WI38 (cell line): ENCODE data around the gene FAM9C.

Source experiments
- H3K4me3 ChIP-seq: 2 replicates; pipeline ENCODE4 v1.5.1; 2011; ENCODE audit warnings: low read depth, mild to moderate bottlenecking, control low read depth, low read length
- CTCF ChIP-seq: IDR thresholded peaks from 2 replicates; pipeline ENCODE4 v1.5.1; 2012; ENCODE audit warnings: low read depth, mild to moderate bottlenecking, control low read depth, low read length

Gene FAM9C

GRCh38 chrX:13015536-13016236 lies 28.7 kb downstream of the FAM9C start:
- TF ChIP-seq CTCF, result no peak
- H3K4me3 ChIP-seq, result no peak overlapping the region

- TF ChIP-seq CTCF, result no peak
- H3K4me3 ChIP-seq, result no peak overlapping the region
Observed at GRCh38 chrX:13014111-13015096, 30.0 kb downstream of the FAM9C start.

- TF ChIP-seq CTCF, result no peak
- no peak overlapping the region for H3K4me3 ChIP-seq
Observed at GRCh38 chrX:13013363-13014110, 30.9 kb downstream of the FAM9C start.

GRCh38 chrX:13010546-13010945 lies 33.9 kb downstream of the FAM9C start:
- no peak overlapping the region for H3K4me3 ChIP-seq
- no peak for TF ChIP-seq CTCF

GRCh38 chrX:13009844-13010243 lies 34.6 kb downstream of the FAM9C start:
- no peak for TF ChIP-seq CTCF
- H3K4me3 ChIP-seq, result no peak overlapping the region

- H3K4me3 ChIP-seq, result no peak overlapping the region
- no peak for TF ChIP-seq CTCF
Observed at GRCh38 chrX:13009273-13009672, 35.1 kb downstream of the FAM9C start.
